ENCODE measurements around the gene AAK1.

GRCh38 chr2:69499242-69499641 is 144.3 kb downstream of the AAK1 start:
- TF ChIP-seq, protein P1, sequence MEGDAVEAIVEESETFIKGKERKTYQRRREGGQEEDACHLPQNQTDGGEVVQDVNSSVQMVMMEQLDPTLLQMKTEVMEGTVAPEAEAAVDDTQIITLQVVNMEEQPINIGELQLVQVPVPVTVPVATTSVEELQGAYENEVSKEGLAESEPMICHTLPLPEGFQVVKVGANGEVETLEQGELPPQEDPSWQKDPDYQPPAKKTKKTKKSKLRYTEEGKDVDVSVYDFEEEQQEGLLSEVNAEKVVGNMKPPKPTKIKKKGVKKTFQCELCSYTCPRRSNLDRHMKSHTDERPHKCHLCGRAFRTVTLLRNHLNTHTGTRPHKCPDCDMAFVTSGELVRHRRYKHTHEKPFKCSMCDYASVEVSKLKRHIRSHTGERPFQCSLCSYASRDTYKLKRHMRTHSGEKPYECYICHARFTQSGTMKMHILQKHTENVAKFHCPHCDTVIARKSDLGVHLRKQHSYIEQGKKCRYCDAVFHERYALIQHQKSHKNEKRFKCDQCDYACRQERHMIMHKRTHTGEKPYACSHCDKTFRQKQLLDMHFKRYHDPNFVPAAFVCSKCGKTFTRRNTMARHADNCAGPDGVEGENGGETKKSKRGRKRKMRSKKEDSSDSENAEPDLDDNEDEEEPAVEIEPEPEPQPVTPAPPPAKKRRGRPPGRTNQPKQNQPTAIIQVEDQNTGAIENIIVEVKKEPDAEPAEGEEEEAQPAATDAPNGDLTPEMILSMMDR (IDR thresholded peaks at IDR 0.05) = no peak
- TF ChIP-seq, protein P2, sequence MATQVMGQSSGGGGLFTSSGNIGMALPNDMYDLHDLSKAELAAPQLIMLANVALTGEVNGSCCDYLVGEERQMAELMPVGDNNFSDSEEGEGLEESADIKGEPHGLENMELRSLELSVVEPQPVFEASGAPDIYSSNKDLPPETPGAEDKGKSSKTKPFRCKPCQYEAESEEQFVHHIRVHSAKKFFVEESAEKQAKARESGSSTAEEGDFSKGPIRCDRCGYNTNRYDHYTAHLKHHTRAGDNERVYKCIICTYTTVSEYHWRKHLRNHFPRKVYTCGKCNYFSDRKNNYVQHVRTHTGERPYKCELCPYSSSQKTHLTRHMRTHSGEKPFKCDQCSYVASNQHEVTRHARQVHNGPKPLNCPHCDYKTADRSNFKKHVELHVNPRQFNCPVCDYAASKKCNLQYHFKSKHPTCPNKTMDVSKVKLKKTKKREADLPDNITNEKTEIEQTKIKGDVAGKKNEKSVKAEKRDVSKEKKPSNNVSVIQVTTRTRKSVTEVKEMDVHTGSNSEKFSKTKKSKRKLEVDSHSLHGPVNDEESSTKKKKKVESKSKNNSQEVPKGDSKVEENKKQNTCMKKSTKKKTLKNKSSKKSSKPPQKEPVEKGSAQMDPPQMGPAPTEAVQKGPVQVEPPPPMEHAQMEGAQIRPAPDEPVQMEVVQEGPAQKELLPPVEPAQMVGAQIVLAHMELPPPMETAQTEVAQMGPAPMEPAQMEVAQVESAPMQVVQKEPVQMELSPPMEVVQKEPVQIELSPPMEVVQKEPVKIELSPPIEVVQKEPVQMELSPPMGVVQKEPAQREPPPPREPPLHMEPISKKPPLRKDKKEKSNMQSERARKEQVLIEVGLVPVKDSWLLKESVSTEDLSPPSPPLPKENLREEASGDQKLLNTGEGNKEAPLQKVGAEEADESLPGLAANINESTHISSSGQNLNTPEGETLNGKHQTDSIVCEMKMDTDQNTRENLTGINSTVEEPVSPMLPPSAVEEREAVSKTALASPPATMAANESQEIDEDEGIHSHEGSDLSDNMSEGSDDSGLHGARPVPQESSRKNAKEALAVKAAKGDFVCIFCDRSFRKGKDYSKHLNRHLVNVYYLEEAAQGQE (IDR thresholded peaks at IDR 0.05; ENCODE audit: low read depth, low read length) = no peak
- no peak for TF ChIP-seq MAX (IDR thresholded peaks at IDR 0.05; ENCODE audit: low read depth)
- TF ChIP-seq, protein P3, sequence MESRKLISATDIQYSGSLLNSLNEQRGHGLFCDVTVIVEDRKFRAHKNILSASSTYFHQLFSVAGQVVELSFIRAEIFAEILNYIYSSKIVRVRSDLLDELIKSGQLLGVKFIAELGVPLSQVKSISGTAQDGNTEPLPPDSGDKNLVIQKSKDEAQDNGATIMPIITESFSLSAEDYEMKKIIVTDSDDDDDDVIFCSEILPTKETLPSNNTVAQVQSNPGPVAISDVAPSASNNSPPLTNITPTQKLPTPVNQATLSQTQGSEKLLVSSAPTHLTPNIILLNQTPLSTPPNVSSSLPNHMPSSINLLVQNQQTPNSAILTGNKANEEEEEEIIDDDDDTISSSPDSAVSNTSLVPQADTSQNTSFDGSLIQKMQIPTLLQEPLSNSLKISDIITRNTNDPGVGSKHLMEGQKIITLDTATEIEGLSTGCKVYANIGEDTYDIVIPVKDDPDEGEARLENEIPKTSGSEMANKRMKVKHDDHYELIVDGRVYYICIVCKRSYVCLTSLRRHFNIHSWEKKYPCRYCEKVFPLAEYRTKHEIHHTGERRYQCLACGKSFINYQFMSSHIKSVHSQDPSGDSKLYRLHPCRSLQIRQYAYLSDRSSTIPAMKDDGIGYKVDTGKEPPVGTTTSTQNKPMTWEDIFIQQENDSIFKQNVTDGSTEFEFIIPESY (IDR thresholded peaks at IDR 0.05; ENCODE audit: borderline replicate concordance, low read depth) = no peak
- TF ChIP-seq EP300 (IDR thresholded peaks at IDR 0.05; ENCODE audit: borderline replicate concordance in 1 of 2, low read depth in 1 of 2, low read length in 1 of 2) = no peak
- no peak for TF ChIP-seq YY1 (IDR thresholded peaks at IDR 0.05; ENCODE audit: low read depth)
